Measurements from ENCODE around the gene PPP6R2.
A peak's percentile ranks its signal among the peaks of the same experiment; 100 is the strongest.

Gene PPP6R2

GRCh38 chr22:50473855-50474671 lies 130.9 kb downstream of the PPP6R2 start:
- no peak for TF ChIP-seq CTCF (conservative IDR thresholded peaks at IDR 0.05; ENCODE audit: low read depth, low read length)
- DNase-seq (ENCODE audit: low read depth), result peak; percentile 34
- H3K4me3 ChIP-seq (ENCODE audit: low read length), result peak overlapping the region; percentile 63

- no peak for TF ChIP-seq CTCF (conservative IDR thresholded peaks at IDR 0.05; ENCODE audit: low read depth, low read length)
- DNase-seq (ENCODE audit: low read depth), result peak; percentile 52
- H3K4me3 ChIP-seq (ENCODE audit: low read length), result peak within 1 kb of the TSS; percentile 63
Observed at GRCh38 chr22:50474710-50475651, 131.9 kb downstream of the PPP6R2 start, which contains the start of gene SBF1. Gene SBF1, minus strand, starts transcription at chr22:50475035. Its CDS starts 195 bp downstream, at chr22:50474840.

- H3K4me3 ChIP-seq (ENCODE audit: low read length), result no peak overlapping the region
- TF ChIP-seq CTCF (conservative IDR thresholded peaks at IDR 0.05; ENCODE audit: low read depth, low read length), result no peak
- DNase-seq (ENCODE audit: low read depth), result no peak
Observed at GRCh38 chr22:50475652-50476002, 132.5 kb downstream of the PPP6R2 start.

- no peak for TF ChIP-seq CTCF (conservative IDR thresholded peaks at IDR 0.05; ENCODE audit: low read depth, low read length)
- DNase-seq (ENCODE audit: low read depth), result no peak
- H3K4me3 ChIP-seq (ENCODE audit: low read length), result no peak overlapping the region
Observed at GRCh38 chr22:50476868-50477267, 133.7 kb downstream of the PPP6R2 start.

GRCh38 chr22:50477923-50478322 lies 134.8 kb downstream of the PPP6R2 start:
- TF ChIP-seq CTCF (conservative IDR thresholded peaks at IDR 0.05; ENCODE audit: low read depth, low read length), result no peak
- no peak for DNase-seq (ENCODE audit: low read depth)

GRCh38 chr22:50479721-50480120 lies 136.6 kb downstream of the PPP6R2 start:
- H3K4me3 ChIP-seq (ENCODE audit: low read length), result no peak overlapping the region
- DNase-seq (ENCODE audit: low read depth), result no peak
- TF ChIP-seq CTCF (conservative IDR thresholded peaks at IDR 0.05; ENCODE audit: low read depth, low read length), result no peak

More at GRCh38 chr22:50477923-50478322, 134.8 kb downstream of the PPP6R2 start:
- H3K4me3 ChIP-seq (ENCODE audit: low read length), result no peak overlapping the region
